Measurements from ENCODE around the gene RTL10. TPM values are rescaled to one million over a fixed set of nuclear protein-coding genes. Genes with fewer than 3 reads are reported as not detected.

The RTL10 gene
- total RNA-seq, 4 donors from 2014 or later: 18.1 to 26.4 (median 23.7) TPM

GRCh38 chr22:19822301-19823117, 32.2 kb downstream of the RTL10 start:
- Histone ChIP-seq H3K27ac (no peak overlapping the region), H3K36me3 (no peaks in the 10 kb centered on the region), H3K4me3 (replicated peaks in 1 of 3) (no peak overlapping the region), H3K9me3 (no peaks in the 10 kb centered on the region), H3K27me3 (no peaks in the 10 kb centered on the region), H3K4me1 (peaks cover 10 to 30% of the 10 kb centered on the region in 2 donors)
- intact Hi-C loops (cut with DNase I): no loop called here
- TF ChIP-seq CTCF (IDR thresholded peaks at IDR 0.05): no peak
- no peak for TF ChIP-seq POLR2A (IDR thresholded peaks at IDR 0.05)
- DNase-seq: peak; percentile 10 to 11
- 65 to 81% methylated on average over 10 to 11 of the region's 18 CpGs for WGBS, 2 donors

DNA sequence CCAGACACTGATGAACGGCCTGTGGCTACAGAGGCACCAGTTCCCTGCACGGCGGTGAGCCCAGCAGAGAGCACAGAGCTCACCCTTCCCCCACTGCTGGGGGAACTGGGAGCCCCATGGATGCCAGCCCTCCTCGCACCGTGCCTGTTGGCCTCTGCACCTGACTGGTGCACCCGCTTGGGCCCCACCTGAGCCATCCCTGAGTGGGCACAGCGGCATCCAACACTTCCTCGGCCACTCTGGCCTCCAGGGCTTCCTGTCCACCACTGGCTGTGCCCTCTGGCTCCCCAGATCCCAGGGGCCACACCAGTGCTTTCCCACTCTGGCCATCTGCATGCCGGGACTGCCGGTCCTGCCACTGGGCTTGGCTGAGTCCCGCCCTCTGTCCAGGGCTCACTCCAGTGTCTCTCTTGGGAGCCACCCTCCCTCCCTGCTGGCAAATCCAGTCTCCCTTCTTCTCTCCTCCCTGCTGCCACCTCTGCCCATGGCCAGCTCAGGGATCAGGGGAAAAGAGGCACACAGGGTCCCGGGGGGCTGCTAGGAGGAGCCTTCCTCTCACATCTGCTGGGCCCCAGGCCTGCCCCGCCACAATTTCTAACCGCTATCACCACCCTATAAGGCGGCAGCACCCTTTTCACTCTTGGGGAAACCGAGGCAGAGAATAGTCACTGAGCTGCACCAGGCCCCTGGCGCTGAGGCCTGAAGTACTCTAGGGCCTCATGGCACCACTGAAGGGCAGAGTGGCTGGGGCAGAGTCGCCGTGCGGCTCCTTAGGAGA, 33.0 kb downstream of the RTL10 start:
- Histone ChIP-seq H3K27ac (no peak overlapping the region), H3K4me3 (replicated peaks in 1 of 3) (no peak overlapping the region), H3K27me3 (no peaks in the 10 kb centered on the region), H3K9me3 (no peaks in the 10 kb centered on the region), H3K36me3 (no peaks in the 10 kb centered on the region), H3K4me1 (peaks cover 12 to 34% of the 10 kb centered on the region in 2 donors)
- 93 to 94% methylated on average over 12 to 13 of the region's 20 CpGs for WGBS, 2 donors
- intact Hi-C loops (cut with DNase I): no loop called here
- peak in 1 of 2 donors; percentile 1 for DNase-seq
- TF ChIP-seq CTCF (IDR thresholded peaks at IDR 0.05) (no peak), POLR2A (IDR thresholded peaks at IDR 0.05) (no peak)

DNA sequence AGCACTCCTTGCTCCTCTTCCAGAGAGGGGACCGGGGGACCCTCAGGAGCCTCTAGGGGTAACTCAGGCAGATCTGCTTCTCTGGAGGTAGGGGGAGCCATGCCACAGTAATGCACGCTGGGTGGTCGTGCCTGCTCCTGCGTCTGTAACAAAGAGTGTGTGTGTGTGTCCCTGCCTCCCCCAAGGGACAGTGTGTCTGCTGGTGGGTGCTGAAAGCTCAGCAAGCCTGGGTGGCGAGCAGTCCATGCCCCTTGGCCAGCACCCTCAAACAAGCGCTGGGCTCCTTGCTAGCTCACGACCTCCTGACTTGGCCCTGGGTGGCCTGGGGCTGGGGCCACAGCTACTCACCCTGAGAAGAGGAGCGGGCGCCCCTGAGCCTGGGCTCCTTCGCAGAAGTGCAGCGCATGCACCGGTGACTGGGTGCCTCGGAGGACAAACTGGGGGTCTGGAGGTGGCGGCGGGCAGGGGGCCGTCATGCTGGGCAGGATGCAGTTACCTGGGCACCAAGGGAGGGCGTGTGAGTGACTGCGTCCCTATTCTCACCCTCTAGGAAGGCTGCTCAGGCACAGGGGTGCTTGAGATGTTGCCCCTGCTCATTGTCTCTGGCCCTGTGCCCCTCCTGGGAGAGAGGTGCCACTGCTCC, 33.7 kb downstream of the RTL10 start:
- Histone ChIP-seq H3K4me3 (replicated peaks in 1 of 3) (no peak overlapping the region), H3K27me3 (no peaks in the 10 kb centered on the region), H3K4me1 (peaks cover 12 to 31% of the 10 kb centered on the region in 2 donors), H3K36me3 (no peaks in the 10 kb centered on the region), H3K27ac (no peak overlapping the region), H3K9me3 (no peaks in the 10 kb centered on the region)
- TF ChIP-seq CTCF (IDR thresholded peaks at IDR 0.05) (no peak), POLR2A (IDR thresholded peaks at IDR 0.05) (no peak)
- WGBS, 2 donors: 92 to 94% methylated on average over 12 to 18 of the region's 18 CpGs
- DNase-seq: peak in 1 of 2 donors; percentile 1
- intact Hi-C loops (cut with DNase I): no loop called here

DNA sequence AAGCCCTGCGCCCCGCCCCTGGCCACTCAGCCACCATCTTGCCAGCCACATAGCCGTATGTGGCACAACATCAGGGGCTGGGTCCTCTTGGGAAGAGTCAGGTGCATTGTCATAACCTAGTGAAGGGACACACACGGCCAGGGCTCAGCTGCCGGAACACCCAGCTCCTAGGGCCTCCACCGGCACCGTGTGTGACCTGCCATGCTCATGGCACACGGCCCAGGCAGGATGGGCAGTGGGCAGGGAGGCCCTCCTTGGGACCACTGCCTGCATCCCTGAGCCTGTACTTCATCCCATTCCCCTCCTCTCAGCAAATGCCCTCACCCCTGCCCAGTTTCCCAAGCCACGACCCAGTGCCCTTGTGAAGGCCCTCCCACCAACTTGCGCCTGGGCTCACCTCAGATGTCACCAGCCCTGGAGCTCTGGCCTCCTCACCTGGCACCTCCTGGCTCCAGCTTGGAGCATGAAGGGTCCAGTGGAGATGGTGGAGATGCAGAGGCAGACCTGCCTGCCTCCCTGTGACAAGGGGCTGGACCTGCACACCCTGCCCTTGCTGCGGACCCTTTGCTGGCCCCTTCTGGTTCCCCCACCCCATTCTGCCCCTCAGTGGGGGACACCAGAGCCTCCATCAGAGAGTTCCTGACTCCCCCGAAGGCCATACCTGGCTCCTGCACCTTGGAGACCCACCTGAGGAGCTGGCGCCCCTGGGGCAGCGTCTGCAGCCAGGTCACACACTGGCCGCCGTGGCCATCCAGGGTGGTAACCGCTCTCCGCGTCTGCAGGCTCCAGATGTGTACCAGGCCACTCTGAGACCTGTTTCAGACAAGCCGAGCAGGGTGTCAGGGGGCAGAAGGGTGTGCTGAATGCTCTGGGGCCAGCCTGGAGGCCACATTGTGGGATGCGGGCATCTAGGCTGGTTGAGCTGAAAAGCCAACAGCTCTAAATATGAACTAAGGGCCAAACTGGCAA, 34.5 kb downstream of the RTL10 start:
- Histone ChIP-seq H3K36me3 (no peaks in the 10 kb centered on the region), H3K4me3 (replicated peaks in 1 of 3) (no peak overlapping the region), H3K27ac (no peak overlapping the region), H3K9me3 (no peaks in the 10 kb centered on the region), H3K27me3 (no peaks in the 10 kb centered on the region), H3K4me1 (peaks cover 12 to 28% of the 10 kb centered on the region in 2 donors)
- no peak for TF ChIP-seq CTCF (IDR thresholded peaks at IDR 0.05)
- intact Hi-C loops (cut with DNase I): no loop called here
- 95 to 97% methylated on average over 17 of the region's 21 CpGs for WGBS, 2 donors
- DNase-seq: peak in 1 of 2 donors; percentile 0
